Gastroesophageal sphincter (tissue), 3 donors: Measurements from ENCODE around the gene CSGALNACT2.

Experiments used
- CTCF ChIP-seq, 4 experiments: fragments of 200-600 bp in 2 of 4; fragments of 450-650 bp in 2 of 4; sonication (generic) in 1 of 4; IDR thresholded peaks; one replicate each; pipeline ENCODE4 v1.5.1; 2017 to 2019; ENCODE audit warnings: antibody characterized with exemption in 4 of 4, mild to moderate bottlenecking in 2 of 4, moderate library complexity in 2 of 4
- EP300 ChIP-seq: sonication (generic); formaldehyde crosslinking; IDR thresholded peaks from one replicate; pipeline ENCODE4 v1.6.1; 2017; ENCODE audit warnings: antibody characterized with exemption, mild to moderate bottlenecking
- POLR2A ChIP-seq, 2 donors: fragments of 450-650 bp; IDR thresholded peaks; one replicate each; pipeline ENCODE4 v1.6.1; 2017; ENCODE audit warnings: antibody characterized with exemption in 2 of 2, mild to moderate bottlenecking in 2 of 2, moderate library complexity in 1 of 2
- POLR2AphosphoS5 ChIP-seq: sonication (generic); formaldehyde crosslinking; IDR thresholded peaks from one replicate; pipeline ENCODE4 v1.6.1; 2017; ENCODE audit warnings: antibody characterized with exemption

GRCh38 chr10:43186150-43186549 lies 47.9 kb downstream of the CSGALNACT2 start:
- TF ChIP-seq POLR2A (IDR thresholded peaks at IDR 0.05): no peak
- no peak for TF ChIP-seq CTCF (IDR thresholded peaks at IDR 0.05)
- no peak for TF ChIP-seq POLR2AphosphoS5
- no peak for TF ChIP-seq EP300
